Naive thymus-derived CD4-positive, alpha-beta T cell (primary cell): ENCODE data around the gene GPR78. TPM values are rescaled to one million over a fixed set of nuclear protein-coding genes. Genes with fewer than 3 reads are reported as not detected.
"Not testable (repeated sequence)": the region's sequence is repeated elsewhere in the genome, so short reads cannot be mapped to it uniquely, and the experiment has no call there.

Experiments
- ATAC-seq: fragments of 150-1000 bp; cut with Tn5 transposase; 2 replicates; pipeline ENCODE4 v1.10.0; 2021; ENCODE audit warnings: mild to moderate bottlenecking, moderate library complexity
- CTCF ChIA-PET: fragments of 350-600 bp; sonication (Branson Sonifier 250); formaldehyde crosslinking; loops from one replicate; lab custom pipeline; 2021; ENCODE audit warnings: antibody characterized with exemption; lab: Charles Lee
- POLR2A ChIA-PET: fragments of 350-600 bp; sonication (Branson Sonifier 250); formaldehyde crosslinking; loops from one replicate; lab custom pipeline; 2021; ENCODE audit warnings: antibody characterized with exemption, inconsistent platforms; lab: Charles Lee
- DNase-seq, 9 donors: peaks; one replicate each; pipeline versions ENCODE4 v3.0.0 to v3.0.0-alpha.2; 2020 to 2022; ENCODE audit warnings: mixed read lengths in 1 of 9
- H3K27ac ChIP-seq: one replicate; pipeline ENCODE4 v1.7.0; 2013; ENCODE audit warnings: mild to moderate bottlenecking, low read depth, low read length, moderate library complexity
- H3K27me3 ChIP-seq, 2 donors: one replicate each; pipeline ENCODE4 v1.7.0; 2013; ENCODE audit warnings: low read length in 2 of 2, mild to moderate bottlenecking in 2 of 2, moderate library complexity in 2 of 2; ENCODE audit not compliant: control insufficient read depth in 2 of 2, insufficient read depth in 2 of 2
- H3K36me3 ChIP-seq, 3 experiments: 1 replicate in 2 of 3; 2 replicates in 1 of 3; pipeline ENCODE4 v1.7.0; 2013; ENCODE audit warnings: low read length in 3 of 3, mild to moderate bottlenecking in 3 of 3, moderate library complexity in 1 of 3; ENCODE audit not compliant: insufficient read depth in 3 of 3, control insufficient read depth in 2 of 3
- H3K4me1 ChIP-seq, 2 donors: one replicate each; pipeline ENCODE4 v1.7.0; 2013; ENCODE audit warnings: low read length in 2 of 2, mild to moderate bottlenecking in 2 of 2, moderate library complexity in 1 of 2; ENCODE audit not compliant: control insufficient read depth in 2 of 2, insufficient read depth in 2 of 2
- H3K4me3 ChIP-seq: 2 replicates; pipeline ENCODE4 v1.7.0; 2013; ENCODE audit warnings: mild to moderate bottlenecking, low read length
- H3K9me3 ChIP-seq, 3 experiments: 1 replicate in 2 of 3; 2 replicates in 1 of 3; pipeline ENCODE4 v1.7.0; 2013; ENCODE audit warnings: low read length in 3 of 3; ENCODE audit not compliant: control insufficient read depth in 2 of 3
- H3K27ac Mint-ChIP-seq, 9 donors: one replicate each; pipeline ENCODE4 v1.8.0; 2020 to 2022; ENCODE audit warnings: mixed read lengths in 9 of 9, mild to moderate bottlenecking in 8 of 9, moderate library complexity in 5 of 9, inconsistent platforms in 2 of 9
- H3K27me3 Mint-ChIP-seq, 5 donors: one replicate each; pipeline ENCODE4 v1.8.0; 2021 to 2022; ENCODE audit warnings: mixed read lengths in 5 of 5, mild to moderate bottlenecking in 1 of 5
- H3K36me3 Mint-ChIP-seq, 5 donors: one replicate each; pipeline ENCODE4 v1.8.0; 2020 to 2022; ENCODE audit warnings: mixed read lengths in 5 of 5, mild to moderate bottlenecking in 3 of 5, inconsistent platforms in 1 of 5
- H3K4me1 Mint-ChIP-seq, 7 donors: one replicate each; pipeline ENCODE4 v1.8.0; 2020 to 2022; ENCODE audit warnings: mixed read lengths in 7 of 7, mild to moderate bottlenecking in 3 of 7, inconsistent platforms in 1 of 7
- H3K4me3 Mint-ChIP-seq, 10 donors: one replicate each; pipeline ENCODE4 v1.8.0; 2020 to 2022; ENCODE audit warnings: mild to moderate bottlenecking in 10 of 10, mixed read lengths in 10 of 10, moderate library complexity in 6 of 10, inconsistent platforms in 2 of 10
- H3K9me3 Mint-ChIP-seq, 11 donors: one replicate each; pipeline ENCODE4 v1.8.0; 2020 to 2022; ENCODE audit warnings: mixed read lengths in 11 of 11, mild to moderate bottlenecking in 4 of 11, inconsistent platforms in 1 of 11, moderate library complexity in 1 of 11
- intact Hi-C, 2 donors: fragments of 100-400 bp; cut with micrococcal nuclease; formaldehyde crosslinking; loops; one replicate each; pipeline ENCODE4 v1.15.1; 2023
- polyA plus RNA-seq, 2 donors: library from polyadenylated mRNA; unstranded; fragments of 300-500 nt; fragmentation: Illumina TruSeq; gene quantifications; one replicate each; pipeline ENCODE4 v1.2.3, GENCODE V29; 2021
- total RNA-seq, 6 experiments: library from RNA in 5 of 6; stranded (reverse) in 5 of 6; gene quantifications; 1 replicate in 5 of 6; 2 replicates in 1 of 6; pipeline ENCODE4 v1.2.3 and lab custom pipeline; 2021 to 2026

GPR78 gene
- total and polyA plus RNA-seq, 7 experiments from 2014 or later = not detected

- H3K4me3 Mint-ChIP-seq = no peak overlapping the region
- Histone ChIP-seq H3K4me1 (no peaks in the 10 kb centered on the region), H3K27ac (no peak overlapping the region), H3K9me3 (no peaks in the 10 kb centered on the region), H3K27me3 (no peaks in the 10 kb centered on the region), H3K36me3 (no peaks in the 10 kb centered on the region), H3K4me3 (no peak overlapping the region)
- ATAC-seq (no peak), DNase-seq (no peak)
- peaks cover 0 to 5% (median 0%) of the 10 kb centered on the region in 11 donors for H3K9me3 Mint-ChIP-seq
- intact Hi-C loops = no loop called here
- ChIA-PET POLR2A (no interaction called here), CTCF (no interaction called here)
- no peaks in the 10 kb centered on the region for H3K4me1 Mint-ChIP-seq
- H3K27ac Mint-ChIP-seq = no peak overlapping the region
- H3K27me3 Mint-ChIP-seq = peaks cover 0 to 27% (median 18%) of the 10 kb centered on the region in 5 donors
- no peaks in the 10 kb centered on the region for H3K36me3 Mint-ChIP-seq
Observed at GRCh38 chr4:8574796-8575370, 5.3 kb upstream of the GPR78 start.

- no peaks in the 10 kb centered on the region for H3K4me1 ChIP-seq
- no peak overlapping the region for H3K27ac ChIP-seq
- no peaks in the 10 kb centered on the region for H3K9me3 ChIP-seq
- DNase-seq (no peak), ATAC-seq (no peak)
- Mint-ChIP-seq H3K27ac (no peak overlapping the region), H3K36me3 (no peaks in the 10 kb centered on the region), H3K27me3 (peaks cover 0 to 27% (median 18%) of the 10 kb centered on the region in 5 donors), H3K4me3 (no peak overlapping the region), H3K4me1 (no peaks in the 10 kb centered on the region), H3K9me3 (peaks cover 0 to 5% (median 0%) of the 10 kb centered on the region in 11 donors)
- H3K4me3 ChIP-seq = no peak overlapping the region
- no peaks in the 10 kb centered on the region for H3K36me3 ChIP-seq
- ChIA-PET CTCF (no interaction called here), POLR2A (no interaction called here)
- intact Hi-C loops = no loop called here
- no peaks in the 10 kb centered on the region for H3K27me3 ChIP-seq
Observed at GRCh38 chr4:8575457-8575856, 4.7 kb upstream of the GPR78 start.

- H3K4me3 Mint-ChIP-seq, H3K4me3 ChIP-seq: not testable (repeated sequence)
Observed at GRCh38 chr4:8576591-8576990, 3.6 kb upstream of the GPR78 start.

GRCh38 chr4:8577046-8577445 is 3.1 kb upstream of the GPR78 start:
- no peak overlapping the region for H3K27ac ChIP-seq
- CTCF ChIA-PET = no interaction called here
- no peak overlapping the region for H3K4me3 ChIP-seq
- H3K27me3 ChIP-seq = no peaks in the 10 kb centered on the region
- H3K9me3 Mint-ChIP-seq = peaks cover 0 to 3% (median 0%) of the 10 kb centered on the region in 11 donors
- no peak overlapping the region for H3K4me3 Mint-ChIP-seq
- H3K9me3 ChIP-seq = no peaks in the 10 kb centered on the region
- DNase-seq = no peak
- no peaks in the 10 kb centered on the region for H3K4me1 ChIP-seq
- H3K27me3 Mint-ChIP-seq = peaks cover 0 to 31% (median 18%) of the 10 kb centered on the region in 5 donors
- H3K4me1 Mint-ChIP-seq = no peaks in the 10 kb centered on the region
- H3K36me3 Mint-ChIP-seq = no peaks in the 10 kb centered on the region
- POLR2A ChIA-PET = no interaction called here
- intact Hi-C loops = no loop called here
- H3K27ac Mint-ChIP-seq = no peak overlapping the region
- no peak for ATAC-seq
- H3K36me3 ChIP-seq = no peaks in the 10 kb centered on the region

More at GRCh38 chr4:8576591-8576990, 3.6 kb upstream of the GPR78 start:
- H3K9me3 ChIP-seq, H3K27ac ChIP-seq, H3K4me1 Mint-ChIP-seq, POLR2A ChIA-PET, H3K36me3 ChIP-seq, DNase-seq, H3K27ac Mint-ChIP-seq, H3K36me3 Mint-ChIP-seq, H3K27me3 ChIP-seq, H3K4me1 ChIP-seq, ATAC-seq, CTCF ChIA-PET, intact Hi-C loops, H3K9me3 Mint-ChIP-seq: not testable (repeated sequence)
- H3K27me3 Mint-ChIP-seq = peaks cover 0 to 31% (median 18%) of the 10 kb centered on the region in 5 donors

- ChIA-PET POLR2A (no interaction called here), CTCF (no interaction called here)
- H3K9me3 Mint-ChIP-seq = peaks cover 0 to 3% (median 0%) of the 10 kb centered on the region in 11 donors
- H3K4me3 ChIP-seq = no peak overlapping the region
- H3K27me3 ChIP-seq = no peaks in the 10 kb centered on the region
- intact Hi-C loops = no loop called here
- no peaks in the 10 kb centered on the region for H3K4me1 ChIP-seq
- peaks cover 0 to 35% (median 18%) of the 10 kb centered on the region in 5 donors for H3K27me3 Mint-ChIP-seq
- ATAC-seq = no peak
- no peak overlapping the region for H3K27ac Mint-ChIP-seq
- H3K27ac ChIP-seq = no peak overlapping the region
- H3K9me3 ChIP-seq = no peaks in the 10 kb centered on the region
- H3K36me3 Mint-ChIP-seq = no peaks in the 10 kb centered on the region
- no peaks in the 10 kb centered on the region for H3K4me1 Mint-ChIP-seq
- no peaks in the 10 kb centered on the region for H3K36me3 ChIP-seq
- no peak for DNase-seq
- H3K4me3 Mint-ChIP-seq = no peak overlapping the region
Observed at GRCh38 chr4:8577972-8578371, 2.2 kb upstream of the GPR78 start.

GRCh38 chr4:8578717-8579116 is 1.5 kb upstream of the GPR78 start:
- Mint-ChIP-seq H3K4me3 (no peak overlapping the region), H3K4me1 (no peaks in the 10 kb centered on the region), H3K9me3 (peaks cover 0 to 3% (median 0%) of the 10 kb centered on the region in 11 donors), H3K27ac (no peak overlapping the region), H3K27me3 (peaks cover 0 to 35% (median 19%) of the 10 kb centered on the region in 5 donors), H3K36me3 (no peaks in the 10 kb centered on the region)
- no peak overlapping the region for H3K27ac ChIP-seq
- ChIA-PET POLR2A (no interaction called here), CTCF (no interaction called here)
- intact Hi-C loops = no loop called here
- H3K4me3 ChIP-seq = no peak overlapping the region
- no peaks in the 10 kb centered on the region for H3K9me3 ChIP-seq
- no peaks in the 10 kb centered on the region for H3K36me3 ChIP-seq
- no peaks in the 10 kb centered on the region for H3K4me1 ChIP-seq
- ATAC-seq (no peak), DNase-seq (no peak)
- no peaks in the 10 kb centered on the region for H3K27me3 ChIP-seq
